NB4 (cell line): ENCODE data around the gene HOATZ.

Source experiments
- TF ChIP-seq, protein P1 (sequence below): IDR thresholded peaks from 2 replicates; pipeline ENCODE4 v1.6.1; 2011; ENCODE audit warnings: low read depth, low read length
- TF ChIP-seq, protein P2 (sequence below): IDR thresholded peaks from one replicate; pipeline ENCODE4 v1.5.1; 2012; ENCODE audit warnings: low read depth, low read length

DNA sequence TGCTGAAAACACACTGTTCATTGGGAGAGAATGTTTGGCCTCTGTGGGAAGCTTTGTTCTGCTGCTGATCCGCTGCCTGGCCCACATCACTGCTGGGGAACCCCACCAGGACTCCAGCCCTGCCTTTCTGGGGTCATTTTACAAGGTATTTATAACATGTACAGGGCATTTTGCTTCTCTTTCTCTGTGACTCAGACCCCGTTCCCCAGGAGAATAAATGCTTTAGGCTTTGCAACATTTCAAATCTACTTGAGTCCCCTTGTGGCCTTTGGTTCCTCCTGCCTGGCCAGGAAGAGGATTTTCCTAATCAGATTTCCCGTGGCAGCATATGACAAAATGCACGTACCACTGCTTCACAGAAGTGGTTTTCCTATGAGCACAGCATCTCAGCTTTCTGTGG lies 45.4 kb upstream of the HOATZ start:
- TF ChIP-seq, protein P1, sequence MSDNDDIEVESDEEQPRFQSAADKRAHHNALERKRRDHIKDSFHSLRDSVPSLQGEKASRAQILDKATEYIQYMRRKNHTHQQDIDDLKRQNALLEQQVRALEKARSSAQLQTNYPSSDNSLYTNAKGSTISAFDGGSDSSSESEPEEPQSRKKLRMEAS: no peak
- TF ChIP-seq, protein P2, sequence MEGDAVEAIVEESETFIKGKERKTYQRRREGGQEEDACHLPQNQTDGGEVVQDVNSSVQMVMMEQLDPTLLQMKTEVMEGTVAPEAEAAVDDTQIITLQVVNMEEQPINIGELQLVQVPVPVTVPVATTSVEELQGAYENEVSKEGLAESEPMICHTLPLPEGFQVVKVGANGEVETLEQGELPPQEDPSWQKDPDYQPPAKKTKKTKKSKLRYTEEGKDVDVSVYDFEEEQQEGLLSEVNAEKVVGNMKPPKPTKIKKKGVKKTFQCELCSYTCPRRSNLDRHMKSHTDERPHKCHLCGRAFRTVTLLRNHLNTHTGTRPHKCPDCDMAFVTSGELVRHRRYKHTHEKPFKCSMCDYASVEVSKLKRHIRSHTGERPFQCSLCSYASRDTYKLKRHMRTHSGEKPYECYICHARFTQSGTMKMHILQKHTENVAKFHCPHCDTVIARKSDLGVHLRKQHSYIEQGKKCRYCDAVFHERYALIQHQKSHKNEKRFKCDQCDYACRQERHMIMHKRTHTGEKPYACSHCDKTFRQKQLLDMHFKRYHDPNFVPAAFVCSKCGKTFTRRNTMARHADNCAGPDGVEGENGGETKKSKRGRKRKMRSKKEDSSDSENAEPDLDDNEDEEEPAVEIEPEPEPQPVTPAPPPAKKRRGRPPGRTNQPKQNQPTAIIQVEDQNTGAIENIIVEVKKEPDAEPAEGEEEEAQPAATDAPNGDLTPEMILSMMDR: no peak
